GM19455 (cell line): ENCODE results near the gene TPD52L1.

ENCODE experiments used
- ATAC-seq: cut with Tn5 transposase; IDR thresholded peaks from one replicate; pipeline ENCODE4 v1.9.1; 2021; ENCODE audit not compliant: unreplicated experiment

The TPD52L1 gene

GRCh38 chr6:125236536-125237327, 83.2 kb downstream of the TPD52L1 start:
- ATAC-seq = no peak

- no peak for ATAC-seq
These were observed 84.2 kb downstream of the TPD52L1 start for GRCh38 chr6:125237764-125238163.

GRCh38 chr6:125245109-125245508, 91.5 kb downstream of the TPD52L1 start:
- ATAC-seq = no peak

DNA sequence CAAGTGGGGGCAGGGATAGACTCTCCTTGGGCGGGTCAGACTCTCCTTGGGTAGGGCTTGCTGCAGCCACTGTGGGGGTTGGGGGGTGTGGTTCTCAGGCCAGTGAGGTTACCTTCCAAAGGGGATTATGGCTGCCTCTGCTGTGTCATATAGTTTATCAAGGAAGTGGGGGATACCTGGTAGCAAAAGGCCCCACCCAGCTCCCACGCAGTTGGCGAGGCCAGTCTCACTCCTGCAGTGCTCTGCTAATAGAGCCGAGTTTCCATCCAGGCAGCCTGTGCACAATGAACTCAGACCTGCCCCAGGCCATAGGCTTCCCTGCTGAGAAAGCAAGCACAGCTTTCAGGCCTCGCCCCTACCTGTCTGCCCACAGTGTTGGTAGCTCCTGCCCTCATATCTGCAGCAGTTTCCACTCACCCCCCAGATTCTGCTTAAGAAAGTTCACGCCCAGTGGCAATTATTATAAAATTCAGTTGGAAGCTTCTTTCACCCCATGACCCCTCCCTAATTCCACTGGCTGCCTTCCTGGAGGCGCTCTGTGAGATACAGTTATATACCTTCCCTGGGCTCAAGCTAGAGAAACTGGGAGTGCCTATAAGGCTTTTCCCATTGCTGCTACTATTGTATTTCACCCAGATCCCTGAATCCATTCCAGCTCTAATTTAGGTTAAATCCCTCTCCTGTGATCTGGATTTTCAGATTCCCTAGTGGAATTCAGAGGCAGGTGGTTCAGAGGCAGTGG, 92.1 kb downstream of the TPD52L1 start:
- no peak for ATAC-seq

- no peak for ATAC-seq
These were observed 93.0 kb downstream of the TPD52L1 start for GRCh38 chr6:125246566-125246965.

DNA sequence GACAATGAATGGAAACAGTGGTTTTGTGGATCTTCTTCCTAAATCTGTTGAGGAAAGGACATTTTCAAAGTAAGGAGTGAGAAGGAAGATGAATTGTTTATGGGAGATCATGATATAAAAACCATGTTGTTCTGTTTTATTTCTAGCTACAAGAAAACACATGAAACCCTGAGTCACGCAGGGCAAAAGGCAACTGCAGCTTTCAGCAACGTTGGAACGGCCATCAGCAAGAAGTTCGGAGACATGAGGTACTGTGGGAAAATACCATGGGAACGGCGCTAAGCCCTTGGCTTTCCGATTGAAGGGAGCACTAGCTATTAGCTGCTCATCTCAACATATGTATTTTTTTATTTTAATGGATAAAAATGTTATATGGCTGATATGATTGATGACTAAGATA, 94.6 kb downstream of the TPD52L1 start:
- ATAC-seq = no peak

GRCh38 chr6:125250511-125250910, 96.9 kb downstream of the TPD52L1 start:
- ATAC-seq = no peak

DNA sequence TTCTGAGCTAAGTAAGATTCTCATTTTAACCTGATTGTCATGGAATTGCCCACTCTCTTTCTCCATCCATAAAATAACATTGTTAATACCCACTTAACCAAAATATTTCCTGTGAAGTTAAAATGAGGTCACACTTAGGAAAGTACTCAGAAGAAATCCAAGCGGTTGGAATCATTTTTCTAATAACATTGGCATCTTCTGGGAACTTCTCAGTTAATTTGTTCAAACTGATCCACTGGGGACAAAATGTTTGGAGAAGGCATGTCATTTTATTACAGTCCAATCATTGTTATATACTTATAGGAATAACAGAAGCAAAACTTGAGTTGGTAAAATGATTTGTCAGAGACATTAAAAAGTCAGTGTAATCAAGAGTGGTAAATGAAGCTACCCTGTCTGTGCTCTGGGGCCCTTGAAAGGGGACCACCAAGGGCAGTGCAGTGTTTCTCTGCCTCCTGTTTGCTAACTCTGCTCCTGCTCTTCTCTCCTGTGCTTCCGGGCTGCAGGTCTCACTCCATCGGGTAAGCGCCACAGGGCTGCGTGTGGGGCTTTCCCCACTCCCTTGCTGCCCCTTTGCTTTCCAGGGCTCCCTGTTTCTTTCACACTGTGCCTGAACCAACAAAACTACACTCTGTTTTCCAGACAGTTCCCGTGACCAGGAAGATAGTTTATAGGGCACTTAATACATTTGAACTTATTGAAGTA, 98.1 kb downstream of the TPD52L1 start:
- ATAC-seq = no peak

GRCh38 chr6:125252891-125253290, 99.3 kb downstream of the TPD52L1 start:
- no peak for ATAC-seq

- no peak for ATAC-seq
These were observed 100.3 kb downstream of the TPD52L1 start for GRCh38 chr6:125253881-125254280.

DNA sequence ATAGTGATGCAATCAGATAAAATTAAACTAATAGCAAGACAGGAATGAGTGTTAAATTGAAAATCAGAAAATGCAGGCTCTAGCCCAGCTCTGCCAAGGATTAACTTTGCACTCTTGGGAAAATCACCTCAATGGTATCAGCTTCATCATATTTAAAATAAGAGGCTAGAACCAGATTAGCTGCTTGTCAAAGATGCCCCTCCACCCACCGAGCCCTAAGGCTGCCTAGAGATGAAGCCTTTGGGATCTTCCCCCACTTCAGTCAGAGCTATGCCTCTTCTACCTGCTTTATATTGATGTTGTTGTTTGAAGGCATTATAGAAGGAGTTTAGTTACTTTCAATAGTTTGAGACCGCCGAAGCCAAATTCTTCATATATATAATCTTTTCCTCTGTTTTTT, 100.7 kb downstream of the TPD52L1 start:
- no peak for ATAC-seq

DNA sequence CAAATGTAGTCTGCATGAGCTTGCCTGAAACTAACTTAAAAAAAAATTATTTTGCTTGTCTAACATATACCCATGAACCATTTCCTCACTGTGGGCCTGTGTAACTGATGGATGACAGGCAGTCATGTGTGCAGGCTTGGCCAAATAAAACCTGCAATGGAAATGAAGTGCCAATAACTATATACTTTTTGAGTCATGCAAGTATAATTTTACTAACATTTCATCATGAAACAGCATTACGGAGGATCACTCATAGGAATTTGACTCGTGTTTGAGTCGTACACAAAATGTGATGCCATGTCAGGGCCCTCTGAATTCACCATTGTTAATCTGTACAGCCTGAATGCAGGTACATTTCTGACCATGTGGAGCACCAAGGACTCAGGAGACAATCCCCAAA, 101.6 kb downstream of the TPD52L1 start:
- no peak for ATAC-seq

DNA sequence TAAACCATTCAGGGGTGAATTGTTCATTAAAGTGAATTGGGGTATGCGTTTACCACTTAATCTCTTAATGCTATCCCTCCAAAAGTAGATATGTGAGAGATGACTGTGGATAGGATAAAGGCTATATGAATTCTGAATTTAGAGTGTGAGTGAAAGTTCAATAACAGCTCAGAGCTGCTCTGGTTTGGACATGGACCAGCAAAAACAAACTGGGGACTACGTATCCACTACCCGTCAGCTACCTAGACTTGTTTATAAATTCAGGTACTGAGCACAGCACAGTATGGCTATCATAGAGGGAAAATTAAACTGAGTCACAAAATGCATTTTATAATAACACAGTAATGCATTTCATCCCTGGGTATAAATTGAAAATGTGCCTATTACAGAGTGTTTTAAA, 103.8 kb downstream of the TPD52L1 start:
- ATAC-seq = no peak

GRCh38 chr6:125258651-125259353, 105.2 kb downstream of the TPD52L1 start:
- ATAC-seq = no peak

- ATAC-seq = no peak
These were observed 105.8 kb downstream of the TPD52L1 start for GRCh38 chr6:125259354-125259736.

DNA sequence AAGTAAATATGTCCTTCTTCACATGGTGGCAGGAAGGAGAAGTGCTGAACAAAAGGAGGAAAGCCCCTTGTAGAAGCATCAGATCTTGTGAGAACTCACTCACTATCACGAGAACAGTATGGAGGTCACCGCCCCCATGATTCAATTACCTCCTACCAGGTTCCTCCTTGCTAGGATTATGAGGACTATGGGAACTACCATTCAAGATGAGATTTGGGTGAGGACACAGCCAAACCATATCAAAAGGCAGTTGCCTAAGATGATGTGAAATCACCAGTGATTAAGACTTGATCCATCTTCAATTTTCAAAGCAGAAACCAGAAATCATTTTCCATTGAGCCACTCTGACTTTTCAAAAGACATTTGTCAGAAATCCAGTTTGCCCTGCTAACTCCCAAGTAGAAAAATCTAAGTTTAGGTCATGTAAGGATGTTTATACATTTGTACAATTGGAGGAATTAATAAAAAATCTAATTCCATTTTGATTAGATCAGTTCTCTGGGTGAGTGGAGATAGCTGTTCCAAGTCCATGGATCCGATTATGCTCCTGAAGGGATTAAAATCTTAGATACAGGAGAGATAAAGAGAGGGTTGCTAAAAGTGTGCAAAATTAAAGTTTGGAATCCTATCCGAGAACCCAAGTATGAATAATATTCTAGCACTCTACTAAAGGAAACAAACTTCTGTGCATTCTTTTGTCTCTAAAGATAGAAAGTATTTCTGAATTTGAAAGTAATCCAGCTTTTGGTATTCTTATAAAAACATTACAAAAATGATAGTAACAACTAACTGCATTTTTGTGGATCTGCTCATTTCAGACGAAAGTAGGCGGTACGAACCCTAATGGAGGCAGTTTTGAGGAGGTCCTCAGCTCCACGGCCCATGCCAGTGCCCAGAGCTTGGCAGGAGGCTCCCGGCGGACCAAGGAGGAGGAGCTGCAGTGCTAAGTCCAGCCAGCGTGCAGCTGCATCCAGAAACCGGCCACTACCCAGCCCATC, 108.7 kb downstream of the TPD52L1 start:
- no peak for ATAC-seq

GRCh38 chr6:125264476-125264875, 110.9 kb downstream of the TPD52L1 start:
- ATAC-seq = no peak

- no peak for ATAC-seq
These were observed 114.4 kb downstream of the TPD52L1 start for GRCh38 chr6:125267806-125268523.

DNA sequence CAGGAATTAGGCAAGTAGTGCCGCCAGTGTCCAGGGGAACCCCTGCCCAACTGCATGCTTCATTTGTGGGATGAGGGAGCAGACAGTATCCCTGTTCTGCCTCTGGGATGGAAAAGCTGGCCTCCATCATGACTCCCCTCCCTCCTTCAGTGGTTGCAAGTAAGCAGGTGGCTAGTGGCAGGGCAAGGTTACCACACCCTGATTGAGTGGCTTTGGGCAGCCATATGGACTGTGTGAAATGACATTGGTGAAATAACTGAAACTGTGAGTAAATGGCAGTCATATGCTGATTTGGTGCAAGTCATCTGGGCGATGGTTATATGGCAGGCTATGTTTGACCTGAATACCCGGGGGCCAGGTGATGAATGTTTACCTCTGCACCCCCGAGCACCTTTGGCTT, 115.2 kb downstream of the TPD52L1 start:
- no peak for ATAC-seq
